PC-3 (cell line): ENCODE data around the gene LHX1. TPM values are rescaled to one million over a fixed set of nuclear protein-coding genes. Genes with fewer than 3 reads are reported as not detected.

Experiments
- ATAC-seq: fragments of 200-7000 bp; cut with Tn5 transposase; 2 replicates; pipeline ENCODE4 v1.9.1; 2020; ENCODE audit warnings: mild to moderate bottlenecking, moderate library complexity
- BruUV-seq: library from RNA; stranded (reverse); fragments of 400-500 nt; replicated peaks from 2 replicates; lab custom pipeline; 2021; lab: Mats Ljungman, UMichigan
- CTCF ChIA-PET: fragments of 300-600 bp; sonication (Branson Sonifier 250); formaldehyde crosslinking; loops from one replicate; lab custom pipeline; 2022; ENCODE audit warnings: antibody characterized with exemption; lab: Charles Lee
- POLR2A ChIA-PET: fragments of 300-600 bp; sonication (Branson Sonifier 250); formaldehyde crosslinking; loops from one replicate; lab custom pipeline; 2022; ENCODE audit warnings: antibody characterized with exemption; ENCODE audit not compliant: unreplicated experiment; lab: Charles Lee
- DNase-seq: peaks from one replicate; pipeline ENCODE4 v3.0.0-alpha.2; 2015
- H2AFZ ChIP-seq: fragments of 300-600 bp; sonication (generic); 2 replicates; pipeline ENCODE4 v1.6.0; 2016; ENCODE audit warnings: antibody characterized with exemption, low read length
- H3F3A ChIP-seq: fragments of 300-600 bp; sonication (generic); one replicate; pipeline ENCODE4 v1.6.0; 2017; ENCODE audit warnings: antibody characterized with exemption, low read length, control low read depth, mild to moderate bottlenecking; ENCODE audit not compliant: unreplicated experiment
- H3K27ac ChIP-seq: fragments of 300-600 bp; sonication (generic); 2 replicates; pipeline ENCODE4 v1.5.1; 2016; ENCODE audit warnings: mild to moderate bottlenecking, low read length
- H3K27me3 ChIP-seq: fragments of 300-600 bp; sonication (generic); 2 replicates; pipeline ENCODE4 v1.6.1; 2016; ENCODE audit warnings: low read length, mixed read lengths
- H3K36me3 ChIP-seq: fragments of 300-600 bp; sonication (generic); 2 replicates; pipeline ENCODE4 v1.6.1; 2016; ENCODE audit warnings: low read depth, mixed run types, low read length, mixed read lengths
- H3K4me1 ChIP-seq: fragments of 300-600 bp; sonication (generic); 2 replicates; pipeline ENCODE4 v1.5.1; 2016; ENCODE audit warnings: low read length; ENCODE audit not compliant: insufficient read depth
- H3K4me2 ChIP-seq: fragments of 300-600 bp; sonication (generic); 2 replicates; pipeline ENCODE4 v1.6.0; 2016; ENCODE audit warnings: low read length
- H3K4me3 ChIP-seq: fragments of 300-600 bp; sonication (generic); 2 replicates; pipeline ENCODE4 v1.5.1; 2016; ENCODE audit warnings: mild to moderate bottlenecking, low read length, mixed read lengths
- H3K79me2 ChIP-seq: fragments of 300-600 bp; sonication (generic); 2 replicates; pipeline ENCODE4 v1.6.1; 2017; ENCODE audit warnings: low read length, mixed read lengths
- H3K9ac ChIP-seq: fragments of 300-600 bp; sonication (generic); 2 replicates; pipeline ENCODE4 v1.6.0; 2016; ENCODE audit warnings: mild to moderate bottlenecking, low read length
- H3K9me2 ChIP-seq: fragments of 300-600 bp; sonication (generic); replicated peaks from 2 replicates; pipeline ENCODE4 v1.6.1; 2016; ENCODE audit warnings: mixed run types, low read length, mixed read lengths
- H3K9me3 ChIP-seq: fragments of 300-600 bp; sonication (generic); 2 replicates; pipeline ENCODE4 v1.6.1; 2016; ENCODE audit warnings: low read length, mixed read lengths
- H4K20me1 ChIP-seq: fragments of 300-600 bp; sonication (generic); 2 replicates; pipeline ENCODE4 v1.6.1; 2016; ENCODE audit warnings: low read length, mixed read lengths
- EZH2 ChIP-seq: fragments of 300-600 bp; sonication (generic); IDR thresholded peaks from one replicate; pipeline ENCODE4 v1.6.1; 2017; ENCODE audit warnings: antibody characterized with exemption, mild to moderate bottlenecking, low read length; ENCODE audit not compliant: unreplicated experiment
- EZH2phosphoT487 ChIP-seq: fragments of 300-600 bp; sonication (generic); IDR thresholded peaks from 2 replicates; pipeline ENCODE4 v1.6.1; 2018; ENCODE audit warnings: mild to moderate bottlenecking, antibody characterized with exemption, low read length, borderline replicate concordance
- intact Hi-C: fragments of 100-400 bp; cut with micrococcal nuclease; formaldehyde crosslinking; loops from 2 replicates; pipeline ENCODE4 v1.9.0; 2023
- total RNA-seq: library from RNA; depleted of rRNA; stranded (reverse); fragments of >200 nt; gene quantifications from 2 replicates; pipeline ENCODE4 v1.2.3, GENCODE V29; 2014
- TF ChIP-seq, protein P1 (sequence below): fragments of 300-600 bp; sonication (generic); conservative IDR thresholded peaks from 2 replicates; pipeline ENCODE4 v1.5.1; 2017; ENCODE audit warnings: antibody characterized with exemption, low read depth, mild to moderate bottlenecking, low read length

The LHX1 gene
- total RNA-seq, 1 experiment from 2014 or later = not detected

DNA sequence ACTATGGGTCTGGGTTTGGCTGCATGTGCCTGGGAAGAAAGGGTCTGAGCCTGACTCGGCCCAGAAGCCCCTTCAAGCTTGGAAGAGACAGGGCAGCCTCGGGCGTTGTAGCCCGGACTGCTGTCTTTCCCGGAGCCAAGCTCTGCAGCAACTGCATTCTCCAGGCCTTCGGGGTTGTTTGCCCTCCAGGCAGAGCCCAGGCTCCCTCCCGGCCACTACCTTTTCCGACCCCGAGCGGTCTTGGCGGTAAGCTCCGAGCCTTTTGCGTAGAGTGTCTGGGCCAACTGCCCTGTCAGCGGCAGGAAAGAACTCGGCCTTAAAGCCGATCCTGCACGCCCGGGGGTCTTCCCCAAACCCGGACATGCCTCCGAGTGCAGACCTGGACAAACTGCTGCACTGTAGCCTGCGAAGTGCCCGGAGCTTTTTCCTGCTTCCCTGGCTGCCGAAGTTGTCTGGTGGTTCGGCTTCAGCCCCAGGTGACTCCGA is 1.3 kb downstream of the LHX1 start:
- Histone ChIP-seq H3K27ac (no peak overlapping the region), H2AFZ (no peak overlapping the region), H3K79me2 (no peaks in the 10 kb centered on the region), H3K4me3 (no peak overlapping the region), H3K9me3 (no peaks in the 10 kb centered on the region), H3K4me1 (peaks cover 4% of the 10 kb centered on the region; the same call in 1 of the 2 replicates), H3F3A (no peaks in the 10 kb centered on the region), H4K20me1 (no peaks in the 10 kb centered on the region), H3K9me2 (no peaks in the 10 kb centered on the region), H3K9ac (no peak overlapping the region), H3K27me3 (peaks cover 63% of the 10 kb centered on the region), H3K36me3 (no peaks in the 10 kb centered on the region), H3K4me2 (no peak overlapping the region)
- no TSS peak for BruUV-seq
- intact Hi-C loops = no loop called here
- DNase-seq = no peak
- no peak for TF ChIP-seq EZH2
- TF ChIP-seq EZH2phosphoT487 = no peak
- ATAC-seq = no peak
- CTCF ChIA-PET = no interaction called here
- POLR2A ChIA-PET = no interaction called here

DNA sequence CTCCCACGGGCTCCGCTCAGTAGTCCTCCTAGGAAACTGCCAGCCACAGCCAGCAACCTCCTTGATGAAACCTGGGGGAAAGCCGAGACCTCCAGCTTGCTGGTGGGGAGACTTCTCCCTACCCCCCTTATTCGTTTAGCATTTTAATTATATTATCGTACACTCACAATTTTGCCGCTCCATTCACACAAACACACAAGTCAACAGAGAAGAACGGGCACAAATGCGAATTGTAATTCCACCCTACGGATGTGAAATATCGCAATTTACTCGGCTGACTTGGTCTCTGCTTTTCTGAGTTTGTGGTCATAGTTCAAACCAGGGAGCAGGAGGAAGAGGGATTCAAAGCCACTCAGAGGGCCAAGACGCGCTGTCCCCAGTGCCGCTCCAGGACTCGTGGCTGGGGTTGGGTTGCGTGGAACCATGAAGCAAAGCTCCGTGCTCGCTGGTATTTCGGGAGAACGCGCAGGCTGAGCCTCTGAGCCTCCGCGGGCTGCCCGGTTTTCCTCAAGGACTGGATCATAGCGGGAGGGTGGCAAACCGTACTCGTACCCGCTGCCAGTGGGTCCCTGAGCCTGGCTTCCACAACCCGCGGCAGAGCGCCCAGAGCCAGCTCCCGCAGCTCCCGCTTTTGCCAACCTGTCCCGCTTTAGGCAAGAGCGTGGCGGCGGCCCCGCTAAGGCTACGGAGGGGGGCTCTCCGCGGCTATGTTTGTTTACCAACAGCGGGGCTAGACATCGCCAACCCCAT is 2.0 kb downstream of the LHX1 start:
- Histone ChIP-seq H3K9me3 (no peaks in the 10 kb centered on the region), H3K27me3 (peaks cover 57% of the 10 kb centered on the region), H3K4me1 (peaks cover 4% of the 10 kb centered on the region; the same call in 1 of the 2 replicates), H3K27ac (no peak overlapping the region), H3K9ac (no peak overlapping the region), H3K36me3 (no peaks in the 10 kb centered on the region), H3K4me3 (no peak overlapping the region), H2AFZ (no peak overlapping the region), H3K9me2 (no peaks in the 10 kb centered on the region), H4K20me1 (no peaks in the 10 kb centered on the region), H3K79me2 (no peaks in the 10 kb centered on the region), H3K4me2 (no peak overlapping the region), H3F3A (no peaks in the 10 kb centered on the region)
- CTCF ChIA-PET = no interaction called here
- intact Hi-C loops = no loop called here
- DNase-seq (no peak), ATAC-seq (no peak)
- no TSS peak for BruUV-seq
- TF ChIP-seq, protein P1, sequence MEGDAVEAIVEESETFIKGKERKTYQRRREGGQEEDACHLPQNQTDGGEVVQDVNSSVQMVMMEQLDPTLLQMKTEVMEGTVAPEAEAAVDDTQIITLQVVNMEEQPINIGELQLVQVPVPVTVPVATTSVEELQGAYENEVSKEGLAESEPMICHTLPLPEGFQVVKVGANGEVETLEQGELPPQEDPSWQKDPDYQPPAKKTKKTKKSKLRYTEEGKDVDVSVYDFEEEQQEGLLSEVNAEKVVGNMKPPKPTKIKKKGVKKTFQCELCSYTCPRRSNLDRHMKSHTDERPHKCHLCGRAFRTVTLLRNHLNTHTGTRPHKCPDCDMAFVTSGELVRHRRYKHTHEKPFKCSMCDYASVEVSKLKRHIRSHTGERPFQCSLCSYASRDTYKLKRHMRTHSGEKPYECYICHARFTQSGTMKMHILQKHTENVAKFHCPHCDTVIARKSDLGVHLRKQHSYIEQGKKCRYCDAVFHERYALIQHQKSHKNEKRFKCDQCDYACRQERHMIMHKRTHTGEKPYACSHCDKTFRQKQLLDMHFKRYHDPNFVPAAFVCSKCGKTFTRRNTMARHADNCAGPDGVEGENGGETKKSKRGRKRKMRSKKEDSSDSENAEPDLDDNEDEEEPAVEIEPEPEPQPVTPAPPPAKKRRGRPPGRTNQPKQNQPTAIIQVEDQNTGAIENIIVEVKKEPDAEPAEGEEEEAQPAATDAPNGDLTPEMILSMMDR = no peak
- no peak for TF ChIP-seq EZH2phosphoT487
- no peak for TF ChIP-seq EZH2
- POLR2A ChIA-PET = no interaction called here

DNA sequence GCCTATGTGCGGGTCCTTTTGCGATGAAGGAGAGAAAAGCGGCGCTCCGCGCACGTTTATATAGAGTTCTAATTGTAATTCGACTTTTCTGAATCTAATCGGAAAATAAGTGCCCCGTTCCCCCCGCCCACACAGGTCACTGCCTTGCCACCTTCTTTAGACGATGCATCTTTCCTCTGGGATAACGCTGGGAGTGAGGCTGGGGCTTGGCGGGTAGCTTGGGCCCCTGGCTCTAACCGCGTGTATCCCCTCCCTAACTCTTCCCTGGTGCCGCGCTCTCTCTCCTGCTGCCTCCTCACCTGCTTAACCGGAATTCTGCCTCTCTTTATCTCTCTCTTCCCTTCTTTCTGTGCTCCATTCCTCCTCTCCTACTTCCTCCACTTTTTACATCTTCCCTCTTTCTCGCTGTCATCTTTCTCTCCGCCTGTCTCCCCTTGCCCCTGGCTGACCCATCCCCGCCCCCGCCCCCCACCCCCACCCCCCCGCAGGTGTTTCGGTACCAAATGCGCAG is 2.6 kb downstream of the LHX1 start:
- POLR2A ChIA-PET = no interaction called here

More for the DNA sequence above, 2.6 kb downstream of the LHX1 start:
- no peak for DNase-seq
- Histone ChIP-seq H3K9me2 (no peaks in the 10 kb centered on the region), H3K36me3 (no peaks in the 10 kb centered on the region), H3K4me1 (peaks cover 4% of the 10 kb centered on the region; the same call in 1 of the 2 replicates), H3K9ac (no peak overlapping the region), H3K27me3 (peaks cover 56% of the 10 kb centered on the region), H3K4me2 (no peak overlapping the region), H4K20me1 (no peaks in the 10 kb centered on the region), H3F3A (no peaks in the 10 kb centered on the region), H2AFZ (no peak overlapping the region), H3K9me3 (no peaks in the 10 kb centered on the region), H3K27ac (no peak overlapping the region), H3K79me2 (no peaks in the 10 kb centered on the region), H3K4me3 (no peak overlapping the region)
- no peak for ATAC-seq
- CTCF ChIA-PET = no interaction called here
- TF ChIP-seq, protein P1 = no peak
- TF ChIP-seq EZH2phosphoT487 (no peak), EZH2 (no peak)
- BruUV-seq = no TSS peak
- intact Hi-C loops = no loop called here
